Stimulated activated effector memory CD8-positive, alpha-beta T cell treated with anti-CD3 and anti-CD28 coated beads, Interleukin-12 subunit alpha, Interleukin-12 subunit beta, amount 100 ng/mL, for 72 hours (primary cell): ENCODE results near the gene QDPR.
A peak's percentile ranks its signal among the peaks of the same experiment; 100 is the strongest.

Experiments used
- ATAC-seq: fragments of 150-1000 bp; cut with Tn5 transposase; 2 replicates; pipeline ENCODE4 v1.10.0; 2021
- DNase-seq, 2 donors: peaks; one replicate each; pipeline ENCODE4 v3.0.0; 2021 to 2022; ENCODE audit warnings: low spot score in 2 of 2
- H3K27ac Mint-ChIP-seq: one replicate; pipeline ENCODE4 v1.8.0; 2022; ENCODE audit warnings: mild to moderate bottlenecking, mixed read lengths
- H3K36me3 Mint-ChIP-seq: one replicate; pipeline ENCODE4 v1.8.0; 2022; ENCODE audit warnings: mild to moderate bottlenecking, mixed read lengths
- H3K4me1 Mint-ChIP-seq: one replicate; pipeline ENCODE4 v1.8.0; 2022; ENCODE audit warnings: mixed read lengths
- H3K4me3 Mint-ChIP-seq: one replicate; pipeline ENCODE4 v1.8.0; 2022; ENCODE audit warnings: mild to moderate bottlenecking, mixed read lengths
- H3K9me3 Mint-ChIP-seq: one replicate; pipeline ENCODE4 v1.8.0; 2022; ENCODE audit warnings: mixed read lengths

QDPR gene

DNA sequence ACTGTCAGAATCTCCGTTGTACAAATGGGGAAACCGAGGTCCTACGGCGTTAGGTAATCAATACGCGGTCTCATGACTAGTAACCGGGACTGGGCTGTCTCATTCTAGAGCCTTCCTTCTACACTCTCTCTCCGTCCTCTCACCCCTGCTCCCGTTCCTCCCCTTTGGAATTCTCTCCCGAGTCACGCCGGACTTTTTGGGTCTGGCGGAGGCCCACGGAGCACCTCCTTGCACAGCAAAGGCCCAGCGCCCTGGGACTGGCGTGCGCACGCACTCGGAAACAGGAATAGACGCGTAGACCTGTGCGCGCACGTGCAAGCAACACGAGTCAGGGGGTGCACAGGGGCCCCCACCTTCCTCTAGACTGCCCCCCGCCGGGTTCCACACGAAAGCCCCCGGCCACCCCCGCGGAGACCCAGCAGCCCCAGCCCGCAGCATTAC lies 361 bp downstream of the QDPR start:
- no peaks in the 10 kb centered on the region for H3K9me3 Mint-ChIP-seq
- H3K27ac Mint-ChIP-seq = peak overlapping the region; percentile 76
- ATAC-seq = peak; percentile 76
- peaks cover 32% of the 10 kb centered on the region for H3K4me1 Mint-ChIP-seq
- H3K36me3 Mint-ChIP-seq = peaks cover 37% of the 10 kb centered on the region
- peak overlapping the region; percentile 87 for H3K4me3 Mint-ChIP-seq
- peak; percentile 28 to 75 for DNase-seq

DNA sequence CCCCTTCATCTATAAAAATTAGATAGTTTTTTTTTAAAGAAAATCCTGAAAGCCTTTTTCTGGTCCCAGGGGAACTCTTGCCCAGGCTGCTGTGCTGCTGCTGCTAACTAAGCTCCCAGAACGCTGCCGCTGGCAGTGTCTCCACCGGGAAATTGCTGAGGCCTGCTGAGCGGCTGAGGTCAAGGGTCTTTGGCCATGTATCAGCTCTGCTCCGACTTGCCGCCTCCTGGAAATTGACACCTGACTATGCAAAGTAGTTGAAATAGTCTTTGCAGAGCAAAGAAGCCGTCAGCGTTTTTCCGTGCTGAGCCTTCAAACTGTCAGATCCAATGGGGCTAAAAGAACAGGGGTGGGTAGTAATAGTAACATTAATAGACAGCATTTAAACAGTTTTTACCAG lies 839 bp downstream of the QDPR start:
- Mint-ChIP-seq H3K4me3 (peak overlapping the region; percentile 87), H3K27ac (peak overlapping the region; percentile 76), H3K36me3 (peaks cover 40% of the 10 kb centered on the region), H3K4me1 (peaks cover 33% of the 10 kb centered on the region), H3K9me3 (no peaks in the 10 kb centered on the region)
- DNase-seq (no peak), ATAC-seq (no peak)

DNA sequence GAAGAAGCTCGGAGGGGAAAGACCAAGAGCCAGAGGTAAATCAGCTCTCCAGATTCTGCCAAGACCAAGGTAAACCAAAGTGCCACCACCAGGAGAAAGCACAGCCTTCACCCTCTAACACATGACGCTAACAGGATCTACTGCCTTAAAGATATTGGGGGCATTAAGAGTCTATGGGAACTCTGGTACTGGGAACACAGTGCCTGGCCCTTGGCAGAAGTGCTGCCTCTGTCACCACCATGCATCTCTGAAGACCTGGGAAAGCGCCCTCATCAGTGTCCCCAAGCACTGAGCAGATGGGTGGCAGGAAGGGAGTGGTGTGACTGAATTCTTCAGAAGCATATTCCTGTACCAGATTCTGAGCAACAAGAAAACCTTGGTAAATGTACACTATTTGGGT lies 1.3 kb downstream of the QDPR start:
- H3K27ac Mint-ChIP-seq = peak overlapping the region; percentile 56
- H3K4me1 Mint-ChIP-seq = peaks cover 33% of the 10 kb centered on the region
- peak overlapping the region; percentile 87 for H3K4me3 Mint-ChIP-seq
- DNase-seq (no peak), ATAC-seq (no peak)
- peaks cover 44% of the 10 kb centered on the region for H3K36me3 Mint-ChIP-seq
- no peaks in the 10 kb centered on the region for H3K9me3 Mint-ChIP-seq

DNA sequence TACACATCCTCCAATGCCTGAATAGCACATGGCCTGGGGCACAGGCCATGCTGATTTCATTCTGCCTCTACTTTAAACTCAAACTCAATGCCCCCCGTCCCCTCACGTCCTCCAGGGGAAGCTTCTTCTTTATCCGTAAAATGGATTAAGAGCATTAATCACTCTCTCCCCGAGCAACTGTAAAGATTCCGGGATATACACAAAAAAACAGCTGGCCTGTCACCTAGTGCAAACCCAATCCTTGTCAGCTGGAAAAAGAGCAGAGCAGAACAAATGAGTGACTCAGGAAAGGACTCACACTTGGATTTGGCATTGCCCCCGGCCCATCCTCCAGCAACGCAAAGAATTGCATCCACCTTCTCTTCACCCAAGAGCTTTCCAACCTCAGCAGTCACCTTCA lies 7.8 kb downstream of the QDPR start:
- Mint-ChIP-seq H3K9me3 (no peaks in the 10 kb centered on the region), H3K4me1 (peaks cover 9% of the 10 kb centered on the region), H3K36me3 (peaks cover 98% of the 10 kb centered on the region), H3K4me3 (no peak overlapping the region), H3K27ac (peak overlapping the region; percentile 21)
- DNase-seq (no peak), ATAC-seq (no peak)

DNA sequence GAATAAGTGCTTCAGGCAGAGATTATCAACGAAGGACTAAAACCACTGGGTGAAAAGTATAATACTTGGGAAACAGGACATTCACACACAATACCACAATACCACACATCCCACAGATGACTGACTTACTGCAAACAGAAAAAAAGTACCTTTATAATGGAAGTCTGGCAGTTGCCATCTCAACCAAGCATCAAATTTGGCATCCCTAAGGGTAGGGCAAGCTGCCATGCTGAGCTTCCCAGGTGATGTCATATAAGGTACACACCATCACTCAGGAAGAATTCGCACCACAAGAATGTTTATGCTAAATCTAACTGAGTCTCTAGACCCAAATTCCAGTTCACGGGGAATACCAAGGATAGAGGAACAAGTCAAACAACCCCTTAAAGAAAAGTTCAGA lies 9.1 kb downstream of the QDPR start:
- DNase-seq = no peak
- Mint-ChIP-seq H3K4me1 (peaks cover 9% of the 10 kb centered on the region), H3K4me3 (no peak overlapping the region), H3K36me3 (peaks cover 98% of the 10 kb centered on the region), H3K27ac (peak overlapping the region; percentile 90), H3K9me3 (no peaks in the 10 kb centered on the region)
- ATAC-seq = no peak

DNA sequence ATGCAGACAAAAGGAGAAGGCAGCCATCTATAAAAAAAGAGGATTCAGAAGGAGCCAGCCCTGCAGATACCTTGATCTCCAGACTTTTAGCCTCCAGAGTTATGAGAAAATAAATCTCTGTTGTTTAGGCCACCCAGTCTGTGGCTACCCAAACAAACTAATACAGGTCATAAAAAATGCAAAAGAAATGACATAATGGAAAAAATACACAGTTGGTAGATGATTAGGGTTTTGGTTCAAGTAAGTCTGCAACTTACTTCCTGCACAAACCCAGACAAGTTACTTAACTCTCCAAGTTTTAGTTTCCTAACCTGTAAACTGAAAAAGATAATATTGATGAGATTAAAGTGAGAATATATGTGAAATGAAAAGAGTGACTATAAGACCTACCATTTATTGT lies 11.3 kb downstream of the QDPR start:
- H3K36me3 Mint-ChIP-seq = peaks cover 100% of the 10 kb centered on the region
- ATAC-seq = no peak
- peak overlapping the region; percentile 90 for H3K27ac Mint-ChIP-seq
- no peaks in the 10 kb centered on the region for H3K9me3 Mint-ChIP-seq
- no peak for DNase-seq
- H3K4me1 Mint-ChIP-seq = peaks cover 6% of the 10 kb centered on the region
- no peak overlapping the region for H3K4me3 Mint-ChIP-seq

DNA sequence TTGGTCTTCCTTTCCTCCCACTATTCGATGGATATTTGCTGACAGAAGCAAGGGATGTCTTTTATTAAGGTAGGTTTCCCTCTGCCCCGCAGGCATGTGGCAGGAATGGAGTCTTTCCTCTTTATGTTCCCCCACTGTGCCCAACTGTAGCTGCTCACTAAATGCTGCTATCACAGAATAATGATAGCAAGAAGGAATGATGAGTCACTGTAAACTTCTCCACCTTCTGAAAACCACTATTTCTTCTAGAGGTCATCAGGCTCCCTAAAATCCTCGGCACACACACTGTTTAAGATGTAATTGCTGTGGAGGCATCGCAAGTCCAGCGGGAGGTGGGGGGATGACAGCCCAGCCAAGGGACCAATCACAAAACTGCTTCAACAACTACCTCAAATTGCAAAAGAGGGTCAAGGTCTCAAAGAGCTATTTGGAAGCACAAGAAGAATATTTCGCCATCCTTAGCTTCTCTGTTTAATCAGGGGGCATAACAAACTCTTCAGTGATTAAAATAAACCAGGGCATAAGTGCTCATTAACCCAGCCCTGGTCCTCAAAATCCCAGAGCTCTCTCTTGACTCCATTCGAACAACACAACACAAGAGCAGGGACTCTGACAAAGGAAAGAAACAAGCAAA lies 13.9 kb downstream of the QDPR start:
- H3K27ac Mint-ChIP-seq = peak overlapping the region; percentile 24
- no peaks in the 10 kb centered on the region for H3K9me3 Mint-ChIP-seq
- H3K4me3 Mint-ChIP-seq = no peak overlapping the region
- ATAC-seq = no peak
- DNase-seq = no peak
- H3K4me1 Mint-ChIP-seq = peaks cover 12% of the 10 kb centered on the region
- H3K36me3 Mint-ChIP-seq = peaks cover 86% of the 10 kb centered on the region

DNA sequence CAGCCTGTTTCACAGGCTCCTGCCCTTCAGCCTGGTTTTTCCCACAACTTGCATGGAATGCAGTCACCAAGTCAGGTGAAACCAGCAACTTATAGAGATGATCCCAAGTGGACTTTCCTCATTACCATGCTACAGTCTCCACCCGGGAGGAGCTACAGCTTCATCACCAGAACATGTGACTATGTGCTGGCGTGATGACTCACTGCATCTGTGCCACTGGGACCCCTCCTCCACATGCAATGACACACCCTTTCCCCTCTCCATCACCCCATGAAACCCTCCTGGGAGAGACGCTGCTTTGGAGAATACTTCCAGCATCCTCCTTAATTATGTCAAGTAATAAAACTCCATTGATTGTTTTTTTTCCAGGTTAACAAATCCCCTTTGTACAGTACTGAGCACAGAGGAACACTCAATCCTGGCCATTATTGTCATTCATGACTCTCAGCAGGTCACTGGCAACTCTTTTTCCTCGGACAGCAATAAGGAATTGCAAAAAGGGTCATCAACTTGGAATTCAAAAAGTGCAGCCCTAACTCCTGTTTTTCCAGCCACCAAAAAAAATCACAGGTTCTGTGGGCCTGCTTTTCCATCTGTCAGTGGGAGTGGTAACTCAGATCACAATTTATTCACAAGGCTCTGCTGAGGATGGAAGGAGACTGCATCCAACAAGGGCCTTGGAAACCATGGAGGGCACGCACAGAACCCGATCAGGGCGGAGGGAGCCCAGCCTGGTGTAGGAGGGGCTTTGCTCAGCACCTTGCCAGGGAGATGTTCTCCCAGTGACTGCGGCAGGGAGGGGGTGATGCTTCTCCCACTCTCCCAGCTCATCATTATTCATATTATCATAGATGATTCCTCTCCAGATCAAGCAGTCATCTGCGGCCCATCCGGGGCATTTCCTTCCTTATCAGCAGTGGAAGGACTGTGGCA lies 17.4 kb downstream of the QDPR start:
- Mint-ChIP-seq H3K9me3 (no peaks in the 10 kb centered on the region), H3K36me3 (peaks cover 77% of the 10 kb centered on the region), H3K4me1 (peaks cover 6% of the 10 kb centered on the region), H3K4me3 (no peak overlapping the region), H3K27ac (peak overlapping the region; percentile 80)
- ATAC-seq = peak; percentile 40
- DNase-seq = no peak

DNA sequence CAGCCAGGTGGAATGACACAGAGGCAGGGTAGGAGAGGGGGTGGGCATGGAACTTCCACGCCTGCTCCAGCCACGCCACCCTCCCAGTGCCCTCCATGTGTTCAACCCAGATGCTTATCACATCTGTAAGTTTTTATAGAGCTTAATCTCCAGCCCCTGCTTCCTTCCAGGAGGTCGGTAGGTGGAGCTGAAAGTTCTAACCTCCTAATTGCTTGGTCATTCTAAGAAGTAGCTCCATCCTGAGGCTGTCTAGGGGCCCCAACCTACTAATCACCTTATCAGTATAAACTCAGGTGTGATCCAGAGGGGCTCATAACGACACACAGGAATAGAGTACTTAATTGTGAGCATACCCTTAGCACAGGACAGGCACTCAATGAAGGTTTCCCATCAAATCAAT lies 18.3 kb downstream of the QDPR start:
- no peak for ATAC-seq
- peaks cover 77% of the 10 kb centered on the region for H3K36me3 Mint-ChIP-seq

DNA sequence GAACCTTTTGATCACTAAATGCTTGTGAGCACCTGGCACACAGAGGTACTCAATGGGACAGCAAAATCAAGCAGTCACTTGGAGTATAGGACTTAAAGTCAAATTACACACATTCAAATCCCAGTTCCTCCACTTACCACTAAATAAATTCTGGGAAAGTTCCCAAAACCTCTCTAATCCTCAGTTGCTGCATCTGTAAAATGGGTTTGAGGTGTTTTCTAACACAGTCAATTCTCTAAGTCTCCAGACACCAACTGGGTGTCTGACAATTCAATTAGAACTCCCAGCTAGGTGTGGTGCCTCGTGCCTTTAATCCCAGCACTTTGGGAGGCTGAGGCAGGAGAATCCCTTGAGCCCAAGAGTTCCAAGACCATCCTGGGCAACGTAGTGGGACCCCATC lies 19.0 kb downstream of the QDPR start:
- H3K4me1 Mint-ChIP-seq = peaks cover 6% of the 10 kb centered on the region
- H3K4me3 Mint-ChIP-seq = no peak overlapping the region
- no peak for ATAC-seq
- peaks cover 77% of the 10 kb centered on the region for H3K36me3 Mint-ChIP-seq
- DNase-seq = no peak
- peak overlapping the region; percentile 26 for H3K27ac Mint-ChIP-seq
- H3K9me3 Mint-ChIP-seq = no peaks in the 10 kb centered on the region

More for the DNA sequence above, 18.3 kb downstream of the QDPR start:
- peaks cover 6% of the 10 kb centered on the region for H3K4me1 Mint-ChIP-seq
- DNase-seq = no peak
- no peak overlapping the region for H3K4me3 Mint-ChIP-seq
- H3K27ac Mint-ChIP-seq = peak overlapping the region; percentile 80
- no peaks in the 10 kb centered on the region for H3K9me3 Mint-ChIP-seq

DNA sequence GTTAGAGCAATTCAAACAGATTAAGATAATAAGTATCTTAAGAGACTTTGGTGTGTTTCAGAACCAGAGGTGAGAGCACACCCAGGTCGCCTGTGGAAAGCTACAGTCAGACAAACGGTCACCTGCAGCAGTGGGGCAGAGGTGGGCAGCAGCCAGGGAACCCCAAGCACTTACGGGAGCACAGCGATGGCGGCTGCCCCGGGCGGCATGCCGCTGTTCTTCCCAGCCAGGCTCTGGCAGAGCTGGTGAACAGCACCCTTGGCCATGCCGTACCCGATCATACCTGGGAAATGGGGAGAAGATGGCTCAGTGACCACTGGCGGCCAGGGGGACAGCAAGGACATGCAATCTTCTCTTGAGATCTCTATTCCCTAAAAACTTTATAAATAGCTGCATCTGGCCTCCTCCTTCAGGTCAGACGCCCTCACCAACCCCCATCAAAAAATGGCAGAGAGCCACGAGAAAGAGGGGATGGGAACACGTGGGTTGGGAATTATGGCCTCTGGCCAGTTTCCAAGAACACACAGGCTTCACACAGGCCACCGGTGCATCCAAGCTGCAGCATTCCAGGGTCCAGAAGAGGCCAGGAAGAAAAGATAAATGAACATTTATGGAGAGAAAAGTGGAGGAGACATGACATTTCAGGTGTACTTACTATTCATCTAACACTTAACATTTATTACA lies 19.7 kb downstream of the QDPR start:
- ATAC-seq (no peak), DNase-seq (no peak)
- no peak overlapping the region for H3K4me3 Mint-ChIP-seq
- peaks cover 6% of the 10 kb centered on the region for H3K4me1 Mint-ChIP-seq
- H3K27ac Mint-ChIP-seq = peak overlapping the region; percentile 26
- peaks cover 77% of the 10 kb centered on the region for H3K36me3 Mint-ChIP-seq
- H3K9me3 Mint-ChIP-seq = no peaks in the 10 kb centered on the region

DNA sequence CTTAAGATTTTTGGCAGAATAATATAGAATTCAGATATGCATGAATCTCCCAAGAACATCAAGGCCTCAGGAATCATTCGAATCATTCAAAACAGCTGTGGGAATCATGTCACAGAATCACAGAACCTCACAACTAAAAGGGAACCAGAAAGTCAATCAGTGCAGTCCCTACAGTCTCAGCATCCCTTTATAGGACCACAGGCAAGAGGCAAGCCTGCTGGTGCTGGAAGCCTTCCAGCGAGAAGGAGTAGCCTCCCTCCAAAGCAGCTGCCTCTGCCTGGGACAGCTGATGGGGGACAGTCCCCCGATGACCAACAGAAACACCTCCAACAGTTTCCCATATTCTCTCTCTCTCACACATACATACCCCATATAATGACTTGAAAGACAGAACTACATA lies 20.7 kb downstream of the QDPR start:
- Mint-ChIP-seq H3K27ac (peak overlapping the region; percentile 66), H3K4me3 (no peak overlapping the region), H3K4me1 (peaks cover 6% of the 10 kb centered on the region), H3K36me3 (peaks cover 77% of the 10 kb centered on the region), H3K9me3 (no peaks in the 10 kb centered on the region)
- DNase-seq (no peak), ATAC-seq (no peak)

DNA sequence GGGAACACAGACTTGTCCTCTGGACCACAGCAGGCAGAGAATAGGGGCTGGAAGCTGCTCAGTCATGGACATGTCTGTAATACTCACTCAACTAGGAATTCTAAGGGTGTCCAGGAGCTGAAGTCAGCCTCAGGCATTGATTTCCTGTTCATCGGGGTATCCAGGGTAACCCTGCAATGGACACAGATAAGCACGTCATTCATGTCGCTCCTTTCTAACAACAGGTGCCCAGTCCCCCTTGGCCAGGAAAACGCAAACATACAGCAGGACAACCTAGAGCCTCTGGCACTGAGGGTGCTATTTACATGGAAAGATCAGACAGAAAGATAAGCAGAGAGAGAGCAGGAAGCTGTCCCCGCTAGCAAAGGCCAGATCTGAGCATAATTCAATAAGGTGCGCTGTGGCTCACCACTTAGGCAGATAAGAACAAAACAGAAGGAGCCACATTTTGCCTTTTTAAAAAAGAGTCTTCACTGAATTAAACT lies 21.3 kb downstream of the QDPR start:
- Mint-ChIP-seq H3K27ac (peak overlapping the region; percentile 66), H3K4me3 (no peak overlapping the region), H3K9me3 (no peaks in the 10 kb centered on the region), H3K36me3 (peaks cover 77% of the 10 kb centered on the region), H3K4me1 (peaks cover 6% of the 10 kb centered on the region)
- no peak for ATAC-seq
- no peak for DNase-seq

DNA sequence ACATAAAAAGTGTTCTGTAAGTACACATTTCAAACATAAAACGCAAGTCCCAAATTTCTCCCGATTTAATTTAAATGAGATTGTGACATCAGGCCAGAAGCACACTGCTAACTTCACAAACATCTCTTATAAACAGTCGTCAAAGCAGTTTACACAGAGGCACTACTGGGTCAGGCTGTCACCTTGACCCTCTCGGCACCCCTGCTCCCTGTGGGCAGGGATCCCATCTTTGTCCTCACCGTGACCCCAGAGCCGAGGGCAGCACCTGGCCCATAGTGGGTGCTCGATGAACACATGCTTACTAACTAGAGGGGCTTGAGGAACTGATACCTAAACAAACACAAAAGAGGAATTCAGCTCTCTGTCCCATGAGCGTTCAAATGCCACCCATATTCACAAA lies 22.2 kb downstream of the QDPR start:
- Mint-ChIP-seq H3K27ac (no peak overlapping the region), H3K4me3 (no peak overlapping the region), H3K4me1 (peaks cover 6% of the 10 kb centered on the region), H3K9me3 (no peaks in the 10 kb centered on the region), H3K36me3 (peaks cover 77% of the 10 kb centered on the region)
- ATAC-seq (no peak), DNase-seq (no peak)

DNA sequence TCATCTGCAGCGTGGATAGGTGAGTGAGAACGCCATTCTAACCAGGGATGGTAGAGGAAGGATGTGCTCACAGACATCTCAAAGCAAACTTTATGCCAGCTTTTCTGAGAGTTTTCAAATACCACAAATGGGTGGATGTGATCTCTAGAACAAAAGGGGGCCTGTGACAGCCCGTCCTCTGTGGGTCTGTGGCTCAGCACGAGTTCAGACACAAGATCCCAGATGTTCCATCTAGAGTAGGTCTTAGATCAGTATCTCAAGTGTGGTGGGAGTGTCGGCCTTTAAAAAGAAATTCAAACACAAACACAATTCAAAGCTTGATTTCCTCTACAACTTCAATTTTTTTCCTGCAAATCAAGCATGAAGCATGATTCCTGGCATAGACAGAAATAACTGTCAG lies 22.8 kb downstream of the QDPR start:
- DNase-seq (no peak), ATAC-seq (no peak)
- Mint-ChIP-seq H3K4me1 (peaks cover under 1% of the 10 kb centered on the region), H3K36me3 (peaks cover 76% of the 10 kb centered on the region), H3K4me3 (no peak overlapping the region), H3K27ac (no peak overlapping the region), H3K9me3 (no peaks in the 10 kb centered on the region)
